IPS-18a (cell line): Measurements from ENCODE around the gene GBP1.
"Not testable (repeated sequence)": the region's sequence is repeated elsewhere in the genome, so short reads cannot be mapped to it uniquely, and the experiment has no call there.

ENCODE experiments used
- H3K27ac ChIP-seq: one replicate; pipeline ENCODE4 v1.5.1; 2013; ENCODE audit warnings: low read length
- H3K27me3 ChIP-seq: one replicate; pipeline ENCODE4 v1.6.1; 2013; ENCODE audit warnings: mild to moderate bottlenecking, low read length; ENCODE audit not compliant: control insufficient read depth, insufficient read depth
- H3K36me3 ChIP-seq: one replicate; pipeline ENCODE4 v1.6.1; 2013; ENCODE audit warnings: low read depth, low read length; ENCODE audit not compliant: control insufficient read depth
- H3K4me1 ChIP-seq: one replicate; pipeline ENCODE4 v1.6.1; 2013; ENCODE audit warnings: low read depth, low read length; ENCODE audit not compliant: control insufficient read depth
- H3K4me3 ChIP-seq: one replicate; pipeline ENCODE4 v1.5.1; 2013; ENCODE audit warnings: low read length
- H3K9ac ChIP-seq: one replicate; pipeline ENCODE4 v1.6.1; 2013; ENCODE audit warnings: mild to moderate bottlenecking, low read length, moderate library complexity
- H3K9me3 ChIP-seq: one replicate; pipeline ENCODE4 v1.6.1; 2013; ENCODE audit warnings: low read depth, low read length; ENCODE audit not compliant: control insufficient read depth

Gene GBP1

DNA sequence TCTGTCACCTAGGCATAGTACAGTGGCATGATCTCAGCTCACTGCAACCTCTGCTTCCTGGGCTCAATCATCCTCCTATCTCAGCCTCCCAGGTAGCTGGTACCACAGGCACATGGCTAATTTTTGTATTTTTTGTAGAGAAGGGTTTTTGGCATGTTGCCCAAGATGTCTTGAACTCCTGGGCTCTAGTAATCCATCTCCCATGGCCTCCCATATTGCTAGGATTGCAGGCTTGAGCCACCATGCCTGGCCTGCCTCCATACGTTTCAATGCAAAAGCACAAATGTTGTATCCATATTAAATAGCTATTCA lies 24.7 kb downstream of the GBP1 start:
- Histone ChIP-seq H3K27ac (no peak overlapping the region), H3K4me3 (no peak overlapping the region), H3K9ac (no peak overlapping the region)

DNA sequence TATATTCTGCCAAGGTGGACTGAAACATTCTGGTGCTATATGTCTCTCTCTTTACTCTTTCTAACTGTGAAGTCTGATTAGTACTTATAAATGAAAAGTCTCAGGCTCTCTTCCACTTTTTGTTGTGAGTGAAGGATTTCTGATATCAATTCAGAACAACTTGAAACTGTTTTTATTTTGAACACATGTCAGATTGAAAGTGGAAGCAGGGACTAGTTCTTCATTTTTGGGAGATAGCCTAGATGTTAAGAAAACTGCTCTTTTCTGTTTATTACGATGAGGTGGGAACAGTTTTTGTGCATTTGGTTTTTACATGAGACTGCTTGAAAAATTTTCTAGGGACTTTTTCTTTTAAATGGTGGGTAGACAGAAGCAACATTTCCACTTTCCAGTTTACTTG lies 27.8 kb downstream of the GBP1 start:
- no peaks in the 10 kb centered on the region for H3K36me3 ChIP-seq
- no peak overlapping the region for H3K9ac ChIP-seq
- H3K9me3 ChIP-seq: no peaks in the 10 kb centered on the region
- H3K27me3 ChIP-seq: no peaks in the 10 kb centered on the region
- H3K4me1 ChIP-seq: no peaks in the 10 kb centered on the region
- H3K27ac ChIP-seq: no peak overlapping the region
- H3K4me3 ChIP-seq: no peak overlapping the region

More for the DNA sequence above, 24.7 kb downstream of the GBP1 start:
- Histone ChIP-seq H3K9me3 (no peaks in the 10 kb centered on the region), H3K36me3 (no peaks in the 10 kb centered on the region), H3K4me1 (no peaks in the 10 kb centered on the region), H3K27me3 (no peaks in the 10 kb centered on the region)

DNA sequence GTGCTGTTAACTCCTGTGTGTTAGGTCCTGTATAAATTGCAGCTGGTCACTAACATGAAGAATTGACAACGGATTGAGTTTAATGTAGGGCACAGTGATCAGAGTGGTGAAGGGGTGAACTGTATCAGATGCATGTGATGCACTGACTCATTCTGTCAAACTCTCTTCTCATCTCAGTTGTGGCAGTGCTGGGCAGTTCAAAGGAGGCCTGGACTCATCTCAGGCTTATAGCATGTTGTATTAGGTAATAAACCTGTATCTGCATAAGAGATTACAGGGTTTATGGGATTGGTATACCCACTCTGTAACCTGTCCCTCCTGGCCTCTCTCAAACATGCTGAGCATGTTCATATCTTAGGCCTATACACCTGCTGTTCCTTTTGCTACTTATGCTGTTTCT lies 29.9 kb downstream of the GBP1 start:
- H3K9me3 ChIP-seq: no peaks in the 10 kb centered on the region
- H3K27ac ChIP-seq: no peak overlapping the region
- no peaks in the 10 kb centered on the region for H3K27me3 ChIP-seq
- no peak overlapping the region for H3K9ac ChIP-seq
- H3K4me3 ChIP-seq: no peak overlapping the region
- H3K4me1 ChIP-seq: no peaks in the 10 kb centered on the region
- H3K36me3 ChIP-seq: no peaks in the 10 kb centered on the region

DNA sequence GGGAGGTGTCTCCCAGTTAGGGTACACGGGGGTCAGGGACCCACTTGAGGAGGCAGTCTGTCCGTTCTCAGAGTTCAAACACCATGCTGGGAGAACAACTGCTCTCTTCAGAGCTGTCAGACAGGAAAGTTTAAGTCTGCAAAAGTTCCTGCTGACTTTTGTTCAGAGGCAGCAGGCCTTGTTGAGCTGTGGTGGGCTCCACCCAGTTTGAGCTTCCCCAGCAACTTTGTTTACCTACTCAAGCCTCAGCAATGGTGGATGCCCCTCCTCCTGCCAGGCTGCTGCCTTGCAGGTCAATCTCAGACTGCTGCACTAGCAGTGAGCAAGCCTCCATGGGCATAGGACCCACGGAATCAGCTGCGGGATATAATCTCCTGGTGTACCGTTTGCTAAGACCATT lies 31.0 kb downstream of the GBP1 start:
- H3K9me3 ChIP-seq, H3K4me1 ChIP-seq, H3K4me3 ChIP-seq, H3K27ac ChIP-seq, H3K27me3 ChIP-seq, H3K9ac ChIP-seq, H3K36me3 ChIP-seq: not testable (repeated sequence)

DNA sequence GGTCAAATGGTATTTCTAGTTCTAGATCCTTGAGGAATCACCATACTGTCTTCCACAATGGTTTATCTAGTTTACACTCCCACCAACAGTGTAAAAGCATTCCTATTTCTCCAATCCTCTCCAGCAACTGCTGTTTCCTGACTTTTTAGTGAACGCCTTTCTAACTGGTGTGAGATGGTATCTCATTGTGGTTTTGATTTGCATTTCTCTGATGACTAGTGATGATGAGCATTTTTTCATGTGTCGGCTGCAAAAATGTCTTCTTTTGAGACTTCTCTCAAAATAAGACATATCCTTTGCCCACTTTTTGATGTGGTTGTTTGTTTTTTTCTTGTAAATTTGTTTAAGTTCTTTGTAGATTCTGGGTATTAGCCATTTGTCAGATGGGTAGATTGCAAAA lies 36.0 kb downstream of the GBP1 start:
- H3K9ac ChIP-seq, H3K36me3 ChIP-seq, H3K9me3 ChIP-seq, H3K27me3 ChIP-seq, H3K4me1 ChIP-seq, H3K4me3 ChIP-seq, H3K27ac ChIP-seq: not testable (repeated sequence)

DNA sequence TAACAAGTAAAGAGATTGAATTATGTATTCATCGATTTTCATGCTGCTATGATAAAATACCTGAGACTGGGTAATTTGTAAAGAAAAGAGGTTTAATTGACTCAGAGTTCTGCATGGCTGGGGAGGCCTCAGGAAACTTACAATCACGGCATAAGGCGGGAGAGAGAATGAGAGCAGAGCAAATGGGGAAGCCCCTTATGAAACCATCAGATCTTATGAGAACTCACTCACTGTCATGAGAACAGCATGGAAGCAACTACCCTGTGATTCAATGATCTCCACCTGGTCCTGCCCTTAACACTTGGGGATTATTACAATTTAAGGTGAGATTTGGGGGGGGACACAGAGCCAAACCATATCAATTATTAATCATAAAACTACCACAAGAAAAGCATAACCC lies 39.1 kb downstream of the GBP1 start:
- Histone ChIP-seq H3K4me1 (peaks cover 3% of the 10 kb centered on the region), H3K4me3 (no peak overlapping the region), H3K9me3 (no peaks in the 10 kb centered on the region), H3K27me3 (no peaks in the 10 kb centered on the region), H3K27ac (no peak overlapping the region), H3K9ac (no peak overlapping the region), H3K36me3 (no peaks in the 10 kb centered on the region)

DNA sequence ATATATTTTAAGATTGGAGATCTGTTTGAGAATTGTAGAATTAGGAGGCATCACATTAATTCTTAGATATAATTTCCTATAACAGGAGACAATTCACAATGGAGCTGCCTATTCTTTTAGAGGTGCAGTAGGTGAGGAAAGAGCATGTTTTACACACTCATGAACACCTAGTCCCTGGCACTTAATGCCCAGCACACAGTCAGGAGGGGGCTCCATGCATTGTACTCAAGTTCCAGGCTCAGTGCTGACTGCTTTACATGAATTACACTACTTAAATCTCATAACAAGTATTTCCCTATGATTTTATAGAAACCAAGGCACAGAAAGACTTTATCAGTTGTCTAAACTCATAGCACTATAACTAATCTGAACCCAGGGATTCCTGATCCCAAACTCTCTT lies 42.0 kb downstream of the GBP1 start:
- no peak overlapping the region for H3K9ac ChIP-seq
- no peaks in the 10 kb centered on the region for H3K9me3 ChIP-seq
- no peak overlapping the region for H3K27ac ChIP-seq
- H3K27me3 ChIP-seq: no peaks in the 10 kb centered on the region
- peaks cover 3% of the 10 kb centered on the region for H3K4me1 ChIP-seq
- no peaks in the 10 kb centered on the region for H3K36me3 ChIP-seq
- no peak overlapping the region for H3K4me3 ChIP-seq

DNA sequence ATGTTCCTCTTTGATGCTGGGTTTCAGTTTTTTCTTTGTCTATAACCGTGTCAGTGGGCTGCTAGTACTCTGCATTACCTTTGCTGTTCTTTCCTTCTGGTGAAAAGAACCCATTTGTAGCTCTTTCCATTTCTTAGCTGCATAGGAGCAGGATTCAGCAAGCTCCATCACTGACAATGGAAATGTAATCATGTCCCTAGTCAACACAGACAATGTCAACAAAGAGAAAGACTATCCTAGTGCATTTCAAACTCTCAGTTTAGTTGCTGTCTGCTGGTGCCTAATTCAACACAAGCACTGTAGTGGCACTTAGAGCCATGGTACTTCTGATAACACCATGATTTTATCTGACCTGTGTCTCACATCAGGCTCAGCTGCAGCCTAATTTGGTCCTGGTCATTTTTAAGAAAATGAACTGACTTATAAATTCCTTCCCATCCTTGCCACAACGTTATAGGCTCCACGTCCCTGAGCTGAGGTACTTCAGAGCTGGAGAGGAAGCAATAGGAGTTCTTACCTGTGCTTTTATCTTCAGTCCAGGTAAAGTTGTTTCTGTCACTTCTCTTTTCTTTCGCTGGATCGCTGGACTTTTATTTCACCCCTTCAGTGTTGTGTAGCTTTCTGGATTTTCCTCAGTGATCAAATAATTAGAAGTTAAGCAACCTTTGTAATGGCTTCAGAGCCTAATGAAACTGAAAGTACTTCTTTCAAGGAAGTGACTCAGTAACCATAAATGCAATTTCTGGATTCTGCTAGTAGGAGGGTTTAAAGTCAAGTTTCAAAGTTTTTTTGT lies 42.6 kb downstream of the GBP1 start, which contains the start of gene GBP3:
GBP3 (minus strand) TSS at position 700 of the 793 bp plus-strand sequence. CDS start 2,145 bp downstream, outside the sequence.
- H3K9me3 ChIP-seq: no peaks in the 10 kb centered on the region
- no peak within 1 kb of the TSS for H3K9ac ChIP-seq
- H3K4me3 ChIP-seq: no peak within 1 kb of the TSS
- peaks cover 3% of the 10 kb centered on the region for H3K4me1 ChIP-seq
- H3K27ac ChIP-seq: no peak within 1 kb of the TSS
- no peaks in the 10 kb centered on the region for H3K27me3 ChIP-seq
- H3K36me3 ChIP-seq: no peaks in the 10 kb centered on the region

DNA sequence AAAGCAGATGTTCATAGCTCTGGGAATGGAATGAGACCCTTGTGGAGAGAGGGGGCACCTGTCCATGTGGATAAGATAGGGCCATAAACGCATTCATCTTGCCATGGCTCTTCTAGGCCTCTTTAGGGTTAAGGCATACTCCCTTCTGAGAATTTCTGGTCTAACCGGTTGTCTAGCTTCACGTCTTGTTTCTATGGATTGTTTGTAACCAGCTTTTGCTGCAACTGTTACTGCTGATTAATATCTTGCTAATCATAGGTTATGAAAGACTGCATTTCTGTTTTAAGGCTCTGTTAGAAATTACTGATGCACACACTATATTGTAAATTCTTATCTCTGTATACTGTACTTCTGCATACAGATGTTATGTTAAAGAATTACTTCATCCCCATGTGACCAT lies 46.7 kb downstream of the GBP1 start:
- not testable (repeated sequence) for H3K36me3 ChIP-seq, H3K4me3 ChIP-seq, H3K27me3 ChIP-seq, H3K4me1 ChIP-seq, H3K27ac ChIP-seq, H3K9me3 ChIP-seq, H3K9ac ChIP-seq

DNA sequence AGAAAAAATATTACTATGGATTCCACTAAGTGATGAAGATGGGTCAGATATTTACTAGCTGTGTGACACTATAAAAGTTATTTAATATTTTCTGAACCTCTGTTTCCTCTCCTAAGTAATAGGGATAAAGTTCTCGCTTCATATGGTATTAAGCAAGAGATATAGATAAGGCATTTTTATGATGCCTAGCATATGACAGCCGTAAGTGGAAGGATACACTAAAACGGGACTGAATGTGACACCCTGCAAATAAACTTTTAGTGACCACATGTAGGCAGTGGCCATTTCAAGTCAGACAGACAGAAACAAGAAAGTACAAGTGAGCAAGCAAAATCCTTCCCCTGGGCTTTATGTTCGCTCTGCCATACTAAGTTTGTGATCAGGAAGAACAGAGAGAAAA lies 56.5 kb downstream of the GBP1 start:
- Histone ChIP-seq H3K9me3 (no peaks in the 10 kb centered on the region), H3K36me3 (no peaks in the 10 kb centered on the region), H3K27me3 (no peaks in the 10 kb centered on the region), H3K4me1 (no peaks in the 10 kb centered on the region), H3K9ac (no peak overlapping the region), H3K4me3 (no peak overlapping the region), H3K27ac (no peak overlapping the region)

DNA sequence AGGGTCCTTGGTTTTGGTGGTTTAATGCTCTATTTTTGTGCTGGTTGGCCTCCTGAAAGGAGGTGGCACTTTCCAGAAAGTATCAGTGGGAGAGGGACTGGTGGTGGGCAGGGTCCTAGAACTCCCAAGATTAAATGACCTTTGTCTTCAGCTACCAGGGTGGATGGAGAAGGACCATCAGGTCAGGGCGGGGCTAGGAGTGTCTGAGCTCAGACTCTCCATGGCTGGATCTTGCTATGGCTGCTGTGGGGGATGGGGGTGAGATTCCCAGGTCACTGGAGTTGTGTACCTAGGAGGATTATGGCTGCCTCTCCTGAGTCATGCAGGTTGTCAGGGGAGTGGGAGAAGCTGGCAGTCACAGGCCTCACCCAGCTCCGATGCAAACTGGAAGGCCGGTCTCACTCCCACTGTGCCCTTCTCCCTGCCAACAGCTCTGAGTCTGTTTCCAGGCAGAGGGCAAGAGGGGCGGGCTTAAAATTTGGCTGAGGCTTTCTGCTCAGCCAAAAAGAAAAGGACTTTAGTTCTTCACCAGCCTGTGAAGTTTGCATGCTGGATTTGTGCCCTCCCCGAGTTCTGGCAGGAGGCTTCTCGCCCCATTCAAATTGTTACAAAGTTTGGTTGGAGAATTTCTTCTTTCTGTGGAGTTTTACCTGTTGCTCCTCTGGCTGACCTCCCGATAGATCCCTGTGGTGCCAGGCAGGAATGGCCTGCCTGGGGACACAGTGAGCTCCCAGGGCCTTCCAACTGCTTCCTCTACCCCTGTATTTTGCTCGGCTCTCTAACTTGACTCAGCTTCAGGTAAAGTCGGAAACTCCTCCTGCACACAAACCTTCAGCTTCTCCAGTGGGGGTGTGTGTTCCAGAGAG lies 59.5 kb downstream of the GBP1 start:
- no peaks in the 10 kb centered on the region for H3K4me1 ChIP-seq
- H3K27me3 ChIP-seq: no peaks in the 10 kb centered on the region
- no peak overlapping the region for H3K4me3 ChIP-seq
- no peaks in the 10 kb centered on the region for H3K36me3 ChIP-seq
- no peak overlapping the region for H3K27ac ChIP-seq
- no peaks in the 10 kb centered on the region for H3K9me3 ChIP-seq
- no peak overlapping the region for H3K9ac ChIP-seq
